ENCODE data around the gene POLR2M. TPM values are rescaled to one million over a fixed set of nuclear protein-coding genes. Genes with fewer than 3 reads are reported as not detected.

Gene POLR2M
- 10 to 100 TPM; 14.5 to 22.6 TPM for total RNA-seq

DNA sequence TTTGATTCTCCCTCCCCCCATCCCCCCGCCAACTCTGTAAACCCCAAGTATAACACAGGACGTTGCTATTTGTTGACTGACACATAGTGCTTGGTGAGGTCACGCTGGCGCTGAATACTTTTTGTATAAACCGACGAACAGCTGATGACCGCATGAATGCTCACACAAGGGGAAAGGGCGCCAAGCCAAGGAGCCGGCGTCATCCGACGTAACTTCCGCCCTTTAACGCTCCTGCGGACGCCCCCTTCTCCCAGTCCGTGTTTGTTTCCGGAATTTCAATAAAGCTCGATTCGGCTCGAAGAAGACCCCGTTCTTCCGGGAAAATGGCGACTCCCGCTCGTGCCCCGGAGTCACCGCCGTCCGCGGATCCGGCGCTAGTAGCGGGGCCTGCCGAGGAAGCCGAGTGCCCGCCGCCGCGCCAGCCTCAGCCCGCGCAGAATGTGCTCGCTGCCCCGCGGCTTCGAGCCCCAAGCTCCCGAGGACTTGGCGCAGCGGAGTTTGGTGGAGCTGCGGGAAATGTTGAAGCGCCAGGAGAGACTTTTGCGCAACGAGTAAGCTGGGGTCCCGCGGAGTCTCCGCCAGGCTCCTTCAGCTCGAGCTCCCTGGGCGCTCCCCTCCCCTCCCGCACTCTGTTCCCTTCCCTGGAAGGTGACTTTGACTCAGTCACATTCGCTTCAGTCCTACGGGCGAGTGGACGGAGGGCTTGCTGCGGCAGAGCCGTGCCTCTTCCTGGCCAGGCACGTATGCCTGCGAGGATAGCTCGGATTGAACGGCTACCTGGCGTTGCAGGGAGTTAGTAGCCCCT is at the start of gene POLR2M:
Gene POLR2M (plus strand): TSS at position 310 of the 805 bp plus-strand sequence. CDS start 129 bp downstream, at position 439.
- no peaks in the 10 kb centered on the region for H3K27me3 ChIP-seq
- ATAC-seq (peak; percentile 98), DNase-seq (peak; percentile 98 to 99 (median 98))
- peaks cover 2% of the 10 kb centered on the region in 2 donors for H3K36me3 ChIP-seq (replicated peaks in 1 of 2; ENCODE audit: insufficient read depth in 1 of 2, low read depth in 2 of 2)
- WGBS, 2 donors, result 0 to 1% methylated on average over 36 to 70 of the region's 70 CpGs
- H3K9me3 ChIP-seq, result no peaks in the 10 kb centered on the region
- peaks cover 36% of the 10 kb centered on the region for H3K4me1 ChIP-seq
- H3K27ac ChIP-seq, result peak within 1 kb of the TSS; percentile 76 to 94 (median 91)
- TF ChIP-seq, protein P1, sequence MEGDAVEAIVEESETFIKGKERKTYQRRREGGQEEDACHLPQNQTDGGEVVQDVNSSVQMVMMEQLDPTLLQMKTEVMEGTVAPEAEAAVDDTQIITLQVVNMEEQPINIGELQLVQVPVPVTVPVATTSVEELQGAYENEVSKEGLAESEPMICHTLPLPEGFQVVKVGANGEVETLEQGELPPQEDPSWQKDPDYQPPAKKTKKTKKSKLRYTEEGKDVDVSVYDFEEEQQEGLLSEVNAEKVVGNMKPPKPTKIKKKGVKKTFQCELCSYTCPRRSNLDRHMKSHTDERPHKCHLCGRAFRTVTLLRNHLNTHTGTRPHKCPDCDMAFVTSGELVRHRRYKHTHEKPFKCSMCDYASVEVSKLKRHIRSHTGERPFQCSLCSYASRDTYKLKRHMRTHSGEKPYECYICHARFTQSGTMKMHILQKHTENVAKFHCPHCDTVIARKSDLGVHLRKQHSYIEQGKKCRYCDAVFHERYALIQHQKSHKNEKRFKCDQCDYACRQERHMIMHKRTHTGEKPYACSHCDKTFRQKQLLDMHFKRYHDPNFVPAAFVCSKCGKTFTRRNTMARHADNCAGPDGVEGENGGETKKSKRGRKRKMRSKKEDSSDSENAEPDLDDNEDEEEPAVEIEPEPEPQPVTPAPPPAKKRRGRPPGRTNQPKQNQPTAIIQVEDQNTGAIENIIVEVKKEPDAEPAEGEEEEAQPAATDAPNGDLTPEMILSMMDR (IDR thresholded peaks at IDR 0.05), result no peak
- peak; percentile 78 to 91 (median 90) for TF ChIP-seq POLR2A (IDR thresholded peaks at IDR 0.05)
- H3K4me3 ChIP-seq, result peak within 1 kb of the TSS; percentile 74 to 95
- intact Hi-C loops (cut with DNase I), result no loop called here

DNA sequence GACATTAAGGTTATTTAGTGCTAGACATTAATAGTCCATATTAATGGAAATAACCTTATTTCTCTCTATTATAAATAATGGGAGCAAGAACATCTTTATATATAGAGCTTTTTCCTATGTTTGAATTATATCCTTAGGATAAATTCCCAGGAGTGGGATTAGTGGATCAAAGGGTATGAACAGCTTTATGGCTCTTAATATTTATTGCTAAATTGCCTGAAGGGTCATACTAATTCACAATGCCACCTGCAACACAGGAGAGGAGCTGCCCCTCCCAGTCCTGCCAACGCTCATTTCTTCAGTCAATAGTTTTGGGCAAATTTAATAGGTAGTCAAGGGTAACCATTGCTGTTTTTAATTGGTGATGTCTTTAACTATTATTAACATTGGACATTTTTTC is 48.9 kb upstream of the POLR2M start:
- Histone ChIP-seq H3K27ac (no peak overlapping the region), H3K9me3 (no peaks in the 10 kb centered on the region), H3K36me3 (replicated peaks in 1 of 2; ENCODE audit: insufficient read depth in 1 of 2, low read depth in 2 of 2) (no peaks in the 10 kb centered on the region), H3K4me3 (no peak overlapping the region), H3K27me3 (no peaks in the 10 kb centered on the region), H3K4me1 (peaks cover 13% of the 10 kb centered on the region)
- 89 to 92% methylated on average over 1 of the region's 1 CpG for WGBS, 2 donors
- ATAC-seq, result no peak
- TF ChIP-seq, protein P1 (IDR thresholded peaks at IDR 0.05), result no peak
- TF ChIP-seq POLR2A (IDR thresholded peaks at IDR 0.05), result no peak
- intact Hi-C loops (cut with DNase I), result loop anchor here (10.0 kb wide), 1 partner anchor 187 kb away; no protein-coding TSS in a partner anchor
- DNase-seq, result no peak

DNA sequence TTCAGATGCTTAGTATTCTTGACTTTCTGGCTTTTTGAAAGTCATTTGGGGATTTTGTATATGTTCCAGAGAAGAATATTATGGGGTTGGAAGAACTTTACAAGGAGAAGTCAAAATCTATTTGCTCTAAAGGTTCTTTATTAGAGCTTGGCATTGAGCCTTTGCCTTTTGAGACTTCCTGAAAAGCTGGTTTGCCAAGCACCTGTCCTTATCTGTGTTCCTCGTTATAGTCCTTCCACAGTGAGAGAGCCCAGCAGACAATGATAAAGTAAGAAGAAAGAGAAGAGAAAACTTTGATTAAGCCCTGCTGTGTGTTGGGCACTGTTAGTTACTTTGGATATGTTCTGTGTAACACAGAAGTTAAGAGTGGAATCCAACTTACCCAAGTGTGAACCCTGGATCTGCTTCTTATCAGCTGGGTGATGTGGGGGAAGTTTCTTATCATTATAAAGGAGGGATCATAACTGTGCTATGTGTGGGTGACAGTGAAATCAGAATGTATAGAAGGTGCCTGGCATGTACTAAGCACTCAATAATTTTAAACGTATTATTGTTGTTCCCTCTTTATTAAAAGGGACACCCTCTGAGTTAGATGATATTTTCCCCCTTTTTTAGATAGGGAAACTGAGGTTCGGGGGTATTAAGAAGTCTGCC is 44.3 kb upstream of the POLR2M start:
- intact Hi-C loops (cut with DNase I), result loop anchor here (10.0 kb wide), 1 partner anchor 203 kb away; no protein-coding TSS in a partner anchor
- ATAC-seq, result peak; percentile 77
- Histone ChIP-seq H3K4me3 (no peak overlapping the region), H3K9me3 (no peaks in the 10 kb centered on the region), H3K27ac (peak overlapping the region in 3 of 4 donors; percentile 45 to 66 (median 52)), H3K27me3 (no peaks in the 10 kb centered on the region), H3K36me3 (replicated peaks in 1 of 2; ENCODE audit: insufficient read depth in 1 of 2, low read depth in 2 of 2) (no peaks in the 10 kb centered on the region), H3K4me1 (peaks cover 45% of the 10 kb centered on the region)
- no peak for TF ChIP-seq POLR2A (IDR thresholded peaks at IDR 0.05)
- TF ChIP-seq, protein P1 (IDR thresholded peaks at IDR 0.05), result no peak
- 30 to 32% methylated on average over 3 of the region's 3 CpGs for WGBS, 2 donors
- peak; percentile 28 to 67 (median 46) for DNase-seq

DNA sequence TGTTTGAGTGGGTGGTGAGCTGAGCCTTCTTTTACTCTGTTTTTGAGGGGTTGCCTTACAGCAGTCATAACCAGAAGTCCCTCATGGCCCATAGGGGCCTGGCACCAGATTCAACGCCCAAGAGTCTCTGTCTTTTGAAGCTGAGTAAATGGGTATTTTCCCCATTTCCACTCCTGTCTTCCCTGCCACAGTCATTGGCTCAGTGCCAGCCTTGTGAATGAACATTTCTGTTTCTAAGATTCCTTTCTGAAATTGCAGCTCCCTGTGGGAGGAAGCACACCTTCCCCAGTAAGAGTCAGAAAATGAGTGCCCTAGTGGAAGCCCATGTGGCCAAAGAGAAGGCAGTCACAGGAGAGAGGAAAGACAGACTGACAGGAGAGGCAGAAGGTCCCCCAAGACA is 43.7 kb upstream of the POLR2M start:
- H3K36me3 ChIP-seq (replicated peaks in 1 of 2; ENCODE audit: insufficient read depth in 1 of 2, low read depth in 2 of 2), result no peaks in the 10 kb centered on the region
- TF ChIP-seq, protein P1 (IDR thresholded peaks at IDR 0.05), result no peak
- no peak for TF ChIP-seq POLR2A (IDR thresholded peaks at IDR 0.05)
- no peak for ATAC-seq
- H3K4me3 ChIP-seq, result no peak overlapping the region
- intact Hi-C loops (cut with DNase I), result loop anchor here (10.0 kb wide), 1 partner anchor 202 kb away; no protein-coding TSS in a partner anchor
- peaks cover 49% of the 10 kb centered on the region for H3K4me1 ChIP-seq
- peak in 3 of 4 donors; percentile 27 to 49 (median 40) for DNase-seq
- WGBS, 2 donors, result 54 to 78% methylated on average over 1 of the region's 1 CpG
- H3K9me3 ChIP-seq, result no peaks in the 10 kb centered on the region
- H3K27me3 ChIP-seq, result no peaks in the 10 kb centered on the region
- H3K27ac ChIP-seq, result peak overlapping the region in 3 of 4 donors; percentile 45 to 66 (median 52)
